ENCODE results near the gene NAV3.

Gene NAV3

DNA sequence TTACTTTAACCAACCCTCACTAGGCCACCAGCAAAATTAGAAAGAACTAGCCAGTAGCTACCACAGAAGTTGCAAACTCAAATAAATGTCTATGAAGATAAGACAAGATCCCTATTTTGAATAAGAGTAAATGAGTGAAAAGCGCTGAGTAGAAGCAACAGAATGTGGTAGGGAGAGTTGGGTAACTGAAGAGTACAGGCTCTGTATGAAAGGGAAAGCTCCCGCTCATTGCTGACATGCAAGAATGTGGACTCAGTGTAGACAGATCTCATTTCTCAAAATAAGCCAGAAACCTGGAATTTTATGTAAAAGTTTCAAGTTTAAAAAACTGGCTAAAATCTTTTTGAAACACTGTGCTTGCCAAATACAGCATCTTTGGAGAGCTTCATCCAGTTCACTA is 63.9 kb downstream of the NAV3 start:
- Histone ChIP-seq H3K27me3 (ENCODE audit: insufficient read depth, poor library complexity, severe bottlenecking) (no peaks in the 10 kb centered on the region), H3K4me3 (replicated peaks; ENCODE audit: insufficient read depth, low read length) (no peak overlapping the region), H3K27ac (replicated peaks) (no peak overlapping the region)
- no peak for DNase-seq (ENCODE audit: low read depth in 1 of 2, low spot score in 1 of 2)
- no peak for TF ChIP-seq GABPA (IDR thresholded peaks at IDR 0.05; ENCODE audit: low read depth)
- no peak for TF ChIP-seq SPI1 (IDR thresholded peaks at IDR 0.05; ENCODE audit: borderline replicate concordance, low read depth)
- TF ChIP-seq POLR2AphosphoS5 (IDR thresholded peaks at IDR 0.05; ENCODE audit: low read depth): no peak
- TF ChIP-seq, protein P1, sequence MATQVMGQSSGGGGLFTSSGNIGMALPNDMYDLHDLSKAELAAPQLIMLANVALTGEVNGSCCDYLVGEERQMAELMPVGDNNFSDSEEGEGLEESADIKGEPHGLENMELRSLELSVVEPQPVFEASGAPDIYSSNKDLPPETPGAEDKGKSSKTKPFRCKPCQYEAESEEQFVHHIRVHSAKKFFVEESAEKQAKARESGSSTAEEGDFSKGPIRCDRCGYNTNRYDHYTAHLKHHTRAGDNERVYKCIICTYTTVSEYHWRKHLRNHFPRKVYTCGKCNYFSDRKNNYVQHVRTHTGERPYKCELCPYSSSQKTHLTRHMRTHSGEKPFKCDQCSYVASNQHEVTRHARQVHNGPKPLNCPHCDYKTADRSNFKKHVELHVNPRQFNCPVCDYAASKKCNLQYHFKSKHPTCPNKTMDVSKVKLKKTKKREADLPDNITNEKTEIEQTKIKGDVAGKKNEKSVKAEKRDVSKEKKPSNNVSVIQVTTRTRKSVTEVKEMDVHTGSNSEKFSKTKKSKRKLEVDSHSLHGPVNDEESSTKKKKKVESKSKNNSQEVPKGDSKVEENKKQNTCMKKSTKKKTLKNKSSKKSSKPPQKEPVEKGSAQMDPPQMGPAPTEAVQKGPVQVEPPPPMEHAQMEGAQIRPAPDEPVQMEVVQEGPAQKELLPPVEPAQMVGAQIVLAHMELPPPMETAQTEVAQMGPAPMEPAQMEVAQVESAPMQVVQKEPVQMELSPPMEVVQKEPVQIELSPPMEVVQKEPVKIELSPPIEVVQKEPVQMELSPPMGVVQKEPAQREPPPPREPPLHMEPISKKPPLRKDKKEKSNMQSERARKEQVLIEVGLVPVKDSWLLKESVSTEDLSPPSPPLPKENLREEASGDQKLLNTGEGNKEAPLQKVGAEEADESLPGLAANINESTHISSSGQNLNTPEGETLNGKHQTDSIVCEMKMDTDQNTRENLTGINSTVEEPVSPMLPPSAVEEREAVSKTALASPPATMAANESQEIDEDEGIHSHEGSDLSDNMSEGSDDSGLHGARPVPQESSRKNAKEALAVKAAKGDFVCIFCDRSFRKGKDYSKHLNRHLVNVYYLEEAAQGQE (IDR thresholded peaks at IDR 0.05; ENCODE audit: insufficient replicate concordance, low read depth): no peak
- TF ChIP-seq, protein P2, sequence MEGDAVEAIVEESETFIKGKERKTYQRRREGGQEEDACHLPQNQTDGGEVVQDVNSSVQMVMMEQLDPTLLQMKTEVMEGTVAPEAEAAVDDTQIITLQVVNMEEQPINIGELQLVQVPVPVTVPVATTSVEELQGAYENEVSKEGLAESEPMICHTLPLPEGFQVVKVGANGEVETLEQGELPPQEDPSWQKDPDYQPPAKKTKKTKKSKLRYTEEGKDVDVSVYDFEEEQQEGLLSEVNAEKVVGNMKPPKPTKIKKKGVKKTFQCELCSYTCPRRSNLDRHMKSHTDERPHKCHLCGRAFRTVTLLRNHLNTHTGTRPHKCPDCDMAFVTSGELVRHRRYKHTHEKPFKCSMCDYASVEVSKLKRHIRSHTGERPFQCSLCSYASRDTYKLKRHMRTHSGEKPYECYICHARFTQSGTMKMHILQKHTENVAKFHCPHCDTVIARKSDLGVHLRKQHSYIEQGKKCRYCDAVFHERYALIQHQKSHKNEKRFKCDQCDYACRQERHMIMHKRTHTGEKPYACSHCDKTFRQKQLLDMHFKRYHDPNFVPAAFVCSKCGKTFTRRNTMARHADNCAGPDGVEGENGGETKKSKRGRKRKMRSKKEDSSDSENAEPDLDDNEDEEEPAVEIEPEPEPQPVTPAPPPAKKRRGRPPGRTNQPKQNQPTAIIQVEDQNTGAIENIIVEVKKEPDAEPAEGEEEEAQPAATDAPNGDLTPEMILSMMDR (IDR thresholded peaks at IDR 0.05; ENCODE audit: insufficient read depth, low read length): no peak

DNA sequence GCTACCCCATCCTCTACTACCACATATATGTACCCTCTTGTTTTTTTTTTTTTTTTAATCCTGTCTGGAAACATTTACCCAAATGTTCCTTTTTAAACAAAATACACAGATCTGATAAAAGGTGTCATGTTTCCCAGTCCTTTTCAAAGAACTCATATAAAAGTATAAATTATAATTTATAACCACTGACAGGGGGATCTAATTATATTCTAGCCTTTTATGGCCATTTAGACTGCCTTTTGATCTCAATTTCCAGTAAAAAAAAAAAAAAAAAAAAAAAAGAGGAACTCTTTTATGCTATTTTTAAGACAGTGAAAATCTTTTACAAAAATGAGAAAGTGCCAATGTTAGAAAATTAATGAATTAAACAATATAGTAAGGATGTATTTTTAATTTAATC is 65.0 kb downstream of the NAV3 start:
- DNase-seq (ENCODE audit: low read depth in 1 of 2, low spot score in 1 of 2): no peak
- TF ChIP-seq, protein P2 (IDR thresholded peaks at IDR 0.05; ENCODE audit: insufficient read depth, low read length): no peak
- TF ChIP-seq POLR2AphosphoS5 (IDR thresholded peaks at IDR 0.05; ENCODE audit: low read depth): no peak
- TF ChIP-seq GABPA (IDR thresholded peaks at IDR 0.05; ENCODE audit: low read depth): no peak
- Histone ChIP-seq H3K27me3 (ENCODE audit: insufficient read depth, poor library complexity, severe bottlenecking) (no peaks in the 10 kb centered on the region), H3K4me3 (replicated peaks; ENCODE audit: insufficient read depth, low read length) (no peak overlapping the region), H3K27ac (replicated peaks) (no peak overlapping the region)

DNA sequence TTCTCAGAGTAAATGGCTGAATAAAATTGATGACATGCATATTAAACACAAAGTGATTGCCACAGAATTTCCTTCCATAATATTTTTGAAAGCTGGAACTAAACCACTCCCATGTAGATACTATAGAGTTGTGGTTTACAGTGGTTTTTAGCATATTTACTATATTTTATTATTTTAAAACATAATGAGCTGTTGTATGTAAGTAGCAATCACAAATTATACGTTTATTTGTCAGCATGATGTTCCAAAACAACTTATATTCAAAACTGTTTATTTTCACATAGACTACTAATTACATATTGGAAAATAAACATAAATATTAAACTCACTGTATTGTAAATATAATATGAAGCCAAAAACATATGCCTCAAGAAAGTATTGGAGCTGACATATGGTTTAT is 77.2 kb downstream of the NAV3 start:
- Histone ChIP-seq H3K4me3 (replicated peaks; ENCODE audit: insufficient read depth, low read length) (no peak overlapping the region), H3K27ac (replicated peaks) (no peak overlapping the region), H3K27me3 (ENCODE audit: insufficient read depth, poor library complexity, severe bottlenecking) (no peaks in the 10 kb centered on the region)
- no peak for TF ChIP-seq POLR2AphosphoS5 (IDR thresholded peaks at IDR 0.05; ENCODE audit: low read depth)
- TF ChIP-seq, protein P2 (IDR thresholded peaks at IDR 0.05; ENCODE audit: insufficient read depth, low read length): no peak
- no peak for TF ChIP-seq GABPA (IDR thresholded peaks at IDR 0.05; ENCODE audit: low read depth)
- TF ChIP-seq, protein P1 (IDR thresholded peaks at IDR 0.05; ENCODE audit: insufficient replicate concordance, low read depth): no peak
- TF ChIP-seq SPI1 (IDR thresholded peaks at IDR 0.05; ENCODE audit: borderline replicate concordance, low read depth): no peak
- no peak for DNase-seq (ENCODE audit: low read depth in 1 of 2, low spot score in 1 of 2)

DNA sequence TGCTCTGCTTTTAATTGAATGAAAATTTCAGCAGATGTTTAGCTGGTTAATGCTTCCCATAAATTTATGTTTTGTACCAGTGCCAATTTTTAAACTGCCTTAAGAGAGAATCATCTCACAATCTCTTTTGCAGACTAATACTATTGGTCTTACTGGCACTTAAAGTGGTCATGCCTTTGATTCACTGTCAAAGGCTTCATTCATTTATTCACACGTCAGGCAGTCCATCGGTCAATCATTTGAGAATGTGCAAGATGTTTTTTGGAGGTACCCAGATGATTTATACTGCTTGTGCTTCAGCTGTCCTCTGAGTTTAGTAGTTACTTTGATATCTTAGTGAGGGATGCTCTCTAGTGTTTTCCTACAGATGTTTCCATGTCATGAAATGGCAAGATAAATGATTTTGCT is 83.4 kb downstream of the NAV3 start:
- H3K27ac ChIP-seq (replicated peaks): no peak overlapping the region
- H3K4me3 ChIP-seq (replicated peaks; ENCODE audit: insufficient read depth, low read length): no peak overlapping the region
- H3K27me3 ChIP-seq (ENCODE audit: insufficient read depth, poor library complexity, severe bottlenecking): no peaks in the 10 kb centered on the region
- TF ChIP-seq SPI1 (IDR thresholded peaks at IDR 0.05; ENCODE audit: borderline replicate concordance, low read depth) (no peak), POLR2AphosphoS5 (IDR thresholded peaks at IDR 0.05; ENCODE audit: low read depth) (no peak)
- TF ChIP-seq, protein P1 (IDR thresholded peaks at IDR 0.05; ENCODE audit: insufficient replicate concordance, low read depth): no peak
- DNase-seq (ENCODE audit: low read depth in 1 of 2, low spot score in 1 of 2): no peak

Measured in HL-60 (cell line).